Measurements from ENCODE around the gene EDEM1. TPM values are rescaled to one million over a fixed set of nuclear protein-coding genes. Genes with fewer than 3 reads are reported as not detected.

Gene EDEM1
- total RNA-seq, 1 donor from 2014 or later, result 49.1 TPM

- no peaks in the 10 kb centered on the region for H3K27me3 Mint-ChIP-seq (ENCODE audit: low read depth)
- peak overlapping the region; percentile 62 for H3K4me3 Mint-ChIP-seq (ENCODE audit: unreplicated experiment)
- no peak for DNase-seq (ENCODE audit: low spot score)
- peaks cover 67% of the 10 kb centered on the region for H3K4me1 Mint-ChIP-seq (ENCODE audit: low read depth)
- H3K36me3 Mint-ChIP-seq (ENCODE audit: low read depth), result no peaks in the 10 kb centered on the region
- TF ChIP-seq CTCF (IDR thresholded peaks at IDR 0.05), result no peak
- no peaks in the 10 kb centered on the region for H3K9me3 Mint-ChIP-seq (ENCODE audit: low read depth)
- H3K27ac Mint-ChIP-seq (ENCODE audit: unreplicated experiment), result no peak overlapping the region
Observed at GRCh38 chr3:5190147-5190791, 2.8 kb downstream of the EDEM1 start.

GRCh38 chr3:5191555-5192304, 4.2 kb downstream of the EDEM1 start:
- Mint-ChIP-seq H3K27ac (ENCODE audit: unreplicated experiment) (peak overlapping the region; percentile 49), H3K4me3 (ENCODE audit: unreplicated experiment) (no peak overlapping the region), H3K4me1 (ENCODE audit: low read depth) (peaks cover 72% of the 10 kb centered on the region), H3K9me3 (ENCODE audit: low read depth) (no peaks in the 10 kb centered on the region), H3K27me3 (ENCODE audit: low read depth) (no peaks in the 10 kb centered on the region), H3K36me3 (ENCODE audit: low read depth) (no peaks in the 10 kb centered on the region)
- DNase-seq (ENCODE audit: low spot score), result no peak
- no peak for TF ChIP-seq CTCF (IDR thresholded peaks at IDR 0.05)

GRCh38 chr3:5192571-5193365, 5.3 kb downstream of the EDEM1 start:
- Mint-ChIP-seq H3K36me3 (ENCODE audit: low read depth) (peaks cover 2% of the 10 kb centered on the region), H3K4me3 (ENCODE audit: unreplicated experiment) (no peak overlapping the region), H3K9me3 (ENCODE audit: low read depth) (no peaks in the 10 kb centered on the region), H3K27ac (ENCODE audit: unreplicated experiment) (peak overlapping the region; percentile 32), H3K27me3 (ENCODE audit: low read depth) (no peaks in the 10 kb centered on the region), H3K4me1 (ENCODE audit: low read depth) (peaks cover 78% of the 10 kb centered on the region)
- TF ChIP-seq CTCF (IDR thresholded peaks at IDR 0.05), result no peak
- no peak for DNase-seq (ENCODE audit: low spot score)

GRCh38 chr3:5194341-5194740, 6.8 kb downstream of the EDEM1 start:
- Mint-ChIP-seq H3K27me3 (ENCODE audit: low read depth) (no peaks in the 10 kb centered on the region), H3K4me3 (ENCODE audit: unreplicated experiment) (no peak overlapping the region), H3K4me1 (ENCODE audit: low read depth) (peaks cover 82% of the 10 kb centered on the region), H3K27ac (ENCODE audit: unreplicated experiment) (peak overlapping the region; percentile 66), H3K9me3 (ENCODE audit: low read depth) (no peaks in the 10 kb centered on the region), H3K36me3 (ENCODE audit: low read depth) (peaks cover 4% of the 10 kb centered on the region)
- DNase-seq (ENCODE audit: low spot score), result no peak
- TF ChIP-seq CTCF (IDR thresholded peaks at IDR 0.05), result no peak
